Stimulated activated CD4-positive, alpha-beta T cell treated with anti-CD3 and anti-CD28 coated beads, Interleukin-15, amount 100 ng/mL, for 24 hours (primary cell): ENCODE results near the gene PAOX.

Source experiments
- DNase-seq: peaks from one replicate; pipeline ENCODE4 v3.0.0-alpha.2; 2020

Gene PAOX

DNA sequence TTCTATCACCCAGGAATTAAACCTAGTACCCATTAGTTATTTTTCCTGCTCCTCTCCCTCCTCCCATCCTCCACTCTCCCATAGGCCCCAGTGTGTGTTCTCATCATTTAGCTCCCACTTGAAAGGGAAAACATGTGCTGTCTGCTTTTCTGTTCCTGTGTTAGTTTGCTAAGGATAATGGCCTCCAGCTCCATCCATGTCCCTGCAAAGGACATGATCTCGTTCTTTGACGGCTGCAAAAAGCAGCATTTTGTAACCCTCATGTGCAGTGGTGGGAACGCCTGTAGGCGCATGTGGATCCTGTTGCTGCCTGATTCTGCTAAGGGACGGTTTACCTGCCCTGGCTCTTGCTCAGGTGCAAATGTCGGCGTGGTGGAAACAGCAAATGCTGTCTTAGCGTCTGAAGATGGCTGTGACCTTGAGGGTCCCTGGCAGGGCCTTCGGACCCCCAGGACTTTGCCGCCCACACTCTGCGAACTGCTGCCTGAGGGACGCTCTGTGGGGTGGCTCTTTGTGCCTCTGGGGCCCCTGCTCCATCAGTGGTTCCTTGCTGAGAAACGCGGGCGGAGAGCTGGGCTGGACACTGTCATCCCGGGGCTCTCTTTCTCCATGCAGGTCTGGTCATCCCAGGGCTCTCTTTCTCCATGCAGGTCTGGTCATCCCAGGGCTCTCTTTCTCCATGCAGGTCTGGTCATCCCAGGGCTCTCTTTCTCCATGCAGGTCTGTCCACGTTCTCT lies 9.3 kb downstream of the PAOX start:
- DNase-seq, result no peak

DNA sequence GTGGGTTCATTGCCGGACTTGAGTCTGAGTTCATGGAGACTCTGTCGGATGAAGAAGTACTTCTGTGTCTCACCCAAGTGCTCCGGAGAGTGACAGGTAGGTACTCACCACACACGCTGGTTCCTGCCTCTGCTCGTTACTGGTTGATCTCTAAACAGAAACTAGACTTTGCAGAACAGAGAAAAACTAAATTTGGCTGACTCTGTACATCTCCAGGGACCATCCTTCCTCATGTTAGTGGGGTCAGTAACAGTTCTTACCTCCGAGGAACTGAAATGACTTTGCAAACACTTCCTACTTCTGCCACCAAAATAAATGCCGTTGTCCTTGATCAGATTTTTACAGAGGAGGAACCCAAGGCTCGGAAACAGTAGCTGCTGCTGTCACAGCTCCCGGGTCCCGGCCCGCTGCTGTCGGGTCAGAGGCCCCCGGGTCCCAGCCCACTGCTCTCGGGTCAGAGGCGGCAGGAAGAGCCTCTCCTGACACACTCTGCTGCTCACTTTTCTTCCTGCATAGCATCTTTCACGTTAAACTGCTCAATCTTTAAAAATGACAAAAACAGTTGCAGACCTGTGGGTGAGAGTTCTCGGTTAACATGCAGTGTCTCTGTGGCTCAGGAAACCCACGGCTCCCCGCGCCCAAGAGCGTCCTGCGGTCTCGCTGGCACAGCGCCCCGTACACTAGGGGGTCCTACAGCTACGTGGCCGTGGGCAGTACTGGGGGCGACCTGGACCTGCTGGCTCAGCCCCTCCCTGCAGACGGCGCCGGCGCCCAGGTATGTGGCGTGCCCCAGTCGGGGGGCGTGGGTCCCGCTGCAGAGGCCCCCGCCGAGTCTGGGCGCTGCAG lies 10.1 kb downstream of the PAOX start:
- DNase-seq, result peak; percentile 49

DNA sequence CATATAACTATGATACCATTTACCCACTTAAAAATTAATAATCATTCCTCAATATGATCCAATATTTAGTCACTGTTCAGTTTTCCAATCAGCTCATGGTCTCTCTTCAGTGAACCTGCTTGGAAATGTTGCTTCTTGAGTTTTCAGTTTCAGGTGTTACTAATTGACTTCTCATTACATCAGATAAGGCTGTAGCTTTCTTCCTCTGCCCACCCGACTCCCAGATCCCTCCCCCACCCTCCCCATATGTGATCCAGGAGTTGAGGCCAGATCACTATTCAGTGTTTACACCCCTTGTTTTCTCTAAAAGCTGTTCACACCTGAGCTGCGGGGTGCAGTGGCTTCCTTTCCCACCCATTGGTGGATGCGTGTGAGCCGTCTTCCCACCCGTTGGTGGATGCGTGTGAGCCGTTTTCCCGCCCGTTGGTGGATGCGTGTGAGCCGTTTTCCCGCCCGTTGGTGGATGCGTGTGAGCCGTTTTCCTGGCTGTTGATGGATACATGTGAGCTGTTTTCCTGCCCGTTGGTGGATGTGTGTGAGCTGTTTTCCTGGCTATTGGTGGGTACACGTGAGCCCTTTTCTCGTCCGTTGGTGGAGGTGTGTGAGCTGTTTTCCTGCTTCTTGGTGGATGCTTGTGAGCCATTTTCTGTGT lies 11.7 kb downstream of the PAOX start:
- DNase-seq, result peak; percentile 37

DNA sequence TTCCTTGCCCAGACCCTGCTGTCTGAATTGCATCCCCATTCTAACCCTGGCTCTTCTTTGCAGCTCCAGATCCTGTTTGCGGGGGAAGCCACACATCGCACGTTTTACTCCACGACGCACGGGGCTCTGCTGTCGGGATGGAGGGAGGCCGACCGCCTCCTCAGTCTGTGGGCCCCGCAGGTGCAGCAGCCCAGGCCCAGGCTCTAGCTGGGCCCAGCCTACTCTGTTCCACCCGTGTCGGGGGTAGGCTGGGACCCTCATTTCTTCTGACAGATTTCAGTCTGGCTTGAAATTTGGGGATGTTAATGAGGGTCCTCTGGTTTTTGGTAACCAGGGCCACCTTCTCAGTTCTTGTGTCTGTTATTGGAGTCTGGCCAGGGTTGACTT lies 12.2 kb downstream of the PAOX start:
- no peak for DNase-seq

DNA sequence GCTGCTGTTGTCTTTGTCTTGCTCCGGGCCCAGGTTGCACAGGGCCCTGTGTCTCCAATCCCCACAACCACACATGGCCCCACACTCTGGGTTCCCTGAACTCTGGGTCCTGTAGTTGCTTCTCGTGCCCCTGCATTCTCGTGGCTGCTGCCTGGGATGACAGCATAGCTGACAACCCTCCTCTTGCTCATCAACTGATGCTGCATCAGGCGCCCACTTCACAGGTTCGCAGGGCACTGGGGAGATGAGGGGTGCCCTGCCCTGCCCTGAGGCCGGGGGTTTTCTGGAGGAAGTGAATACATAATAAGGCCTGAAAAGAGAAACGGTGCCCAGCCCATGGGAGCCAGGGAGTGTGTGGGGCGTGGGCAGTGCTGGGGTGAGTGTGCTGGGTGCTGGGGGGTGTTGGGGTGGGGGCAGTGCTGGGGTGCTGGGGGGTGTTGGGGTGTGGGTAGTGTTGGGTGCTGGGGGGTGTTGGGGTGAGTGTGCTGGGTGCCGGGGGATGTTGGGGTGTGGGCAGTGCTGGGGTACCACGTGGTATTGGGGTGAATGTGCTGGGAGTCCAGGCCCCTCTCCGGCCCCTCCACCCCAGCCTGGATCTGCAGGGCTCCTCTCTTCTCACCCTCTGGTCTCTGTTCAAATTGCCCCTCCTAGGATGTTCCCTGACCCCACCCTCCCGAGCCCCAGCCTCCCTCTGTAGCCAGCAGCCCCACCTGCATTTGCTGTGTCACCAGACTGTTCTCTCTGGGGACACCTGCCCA lies 12.9 kb downstream of the PAOX start:
- DNase-seq, result peak; percentile 49

DNA sequence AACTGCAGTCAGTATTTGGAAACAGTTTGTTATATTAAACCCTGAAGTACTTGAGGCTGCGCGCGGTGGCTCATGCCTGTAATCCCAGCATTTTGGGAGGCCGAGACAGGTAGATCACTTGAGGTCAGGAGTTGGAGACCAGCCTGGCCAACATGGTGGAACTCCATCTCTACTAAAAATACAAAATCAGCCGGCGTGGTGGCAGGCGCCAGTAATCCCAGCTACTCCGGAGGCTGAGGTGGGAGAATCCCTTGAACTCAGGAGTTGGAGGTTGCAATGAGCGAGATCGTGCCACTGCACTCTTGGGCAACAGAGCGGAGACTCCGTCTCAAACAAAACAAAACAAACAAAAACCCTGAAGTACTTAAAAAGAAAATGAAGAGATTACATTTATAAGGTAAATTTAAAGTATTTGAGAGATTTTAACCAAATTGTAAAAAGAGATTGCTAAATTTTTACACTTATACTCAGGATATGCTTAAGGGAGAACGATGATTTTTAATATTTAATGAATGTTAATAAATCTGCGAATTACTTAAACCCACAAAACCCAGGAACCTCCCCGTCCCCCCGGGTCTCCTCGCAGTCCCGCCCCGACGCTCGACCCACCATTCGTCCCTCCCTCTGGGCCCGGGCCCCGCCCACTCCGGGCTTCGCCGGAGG lies 14.5 kb downstream of the PAOX start:
- no peak for DNase-seq

DNA sequence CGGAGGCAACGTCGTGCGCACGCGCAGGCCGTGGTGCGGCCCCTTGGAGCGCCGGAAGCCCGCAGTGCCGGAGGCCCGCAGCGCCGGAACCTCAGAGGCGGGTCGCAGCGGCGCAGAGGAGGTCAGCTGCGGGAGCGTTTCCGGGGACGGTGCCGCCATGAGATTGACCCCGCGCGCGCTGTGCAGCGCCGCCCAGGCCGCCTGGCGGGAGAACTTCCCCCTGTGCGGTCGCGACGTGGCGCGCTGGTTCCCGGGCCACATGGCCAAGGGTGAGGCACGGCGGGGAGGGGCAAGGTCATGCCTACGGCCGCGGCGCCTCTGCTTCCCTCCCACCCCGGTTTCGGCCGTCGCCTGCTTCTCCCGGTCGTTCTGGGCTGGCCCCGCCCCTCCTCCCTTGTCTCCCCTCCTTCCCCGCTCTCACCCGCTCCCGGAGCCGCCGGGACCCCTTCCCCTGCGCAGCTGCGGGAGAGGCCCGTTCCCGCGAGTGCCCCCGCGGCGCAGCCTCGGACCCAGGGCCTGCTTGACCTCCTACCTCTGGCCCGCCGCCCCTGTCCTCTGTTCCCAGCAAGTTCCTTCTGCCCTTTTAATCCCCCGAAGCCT lies 15.1 kb downstream of the PAOX start, which contains the start of gene MTG1:
Gene MTG1, plus strand, starts transcription at position 94 of the 600 bp plus-strand sequence. Its CDS starts 64 bp downstream, at position 158.
- peak; percentile 96 for DNase-seq

DNA sequence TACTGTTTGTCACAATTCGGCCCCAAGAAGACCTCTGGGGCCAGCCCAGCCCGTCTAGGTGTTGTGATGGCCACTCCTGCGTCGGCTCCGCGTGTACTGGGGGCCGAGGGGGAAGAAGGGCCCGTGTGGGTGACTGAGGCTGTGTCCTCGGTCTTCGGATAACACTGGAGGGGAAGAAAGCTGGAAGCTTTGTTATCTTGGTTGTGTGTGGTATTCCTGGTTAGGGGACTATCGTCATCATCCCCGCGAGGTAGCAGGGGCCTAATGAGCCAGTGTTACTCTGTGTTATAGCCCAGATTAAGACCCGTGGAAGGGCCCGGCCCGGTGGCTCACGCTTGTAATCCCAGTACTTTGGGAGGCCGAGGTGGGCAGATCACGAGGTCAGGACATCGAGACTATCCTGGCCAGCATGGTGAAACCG lies 15.7 kb downstream of the PAOX start:
- DNase-seq, result no peak

DNA sequence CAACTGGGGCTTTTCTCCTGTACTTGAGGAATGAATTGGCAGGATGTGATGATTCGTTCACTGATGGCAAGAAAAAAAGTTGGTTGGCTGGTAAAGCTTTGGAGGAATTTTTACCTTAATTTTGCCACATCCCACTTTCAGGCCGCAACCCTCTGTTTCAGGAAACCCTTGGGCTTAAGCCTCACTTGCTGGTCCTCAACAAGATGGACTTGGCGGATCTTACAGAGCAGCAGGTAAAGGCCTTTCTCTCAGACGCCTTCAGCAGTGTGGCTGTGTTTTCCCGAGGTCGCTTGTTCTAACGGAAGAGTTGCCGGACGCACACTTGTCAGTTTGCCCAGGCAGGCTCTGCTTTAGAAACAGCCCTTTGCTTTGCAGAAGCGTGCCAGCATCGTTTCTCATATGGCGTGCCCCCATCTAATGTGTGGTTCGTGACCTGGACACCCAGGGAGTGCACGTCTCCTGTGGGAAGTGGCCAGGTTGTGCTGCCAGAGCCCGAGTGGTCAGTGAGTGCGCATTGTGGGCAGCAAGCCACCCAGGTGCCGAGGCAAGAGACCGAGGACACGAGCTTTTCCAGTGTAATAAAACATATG lies 17.1 kb downstream of the PAOX start:
- no peak for DNase-seq

DNA sequence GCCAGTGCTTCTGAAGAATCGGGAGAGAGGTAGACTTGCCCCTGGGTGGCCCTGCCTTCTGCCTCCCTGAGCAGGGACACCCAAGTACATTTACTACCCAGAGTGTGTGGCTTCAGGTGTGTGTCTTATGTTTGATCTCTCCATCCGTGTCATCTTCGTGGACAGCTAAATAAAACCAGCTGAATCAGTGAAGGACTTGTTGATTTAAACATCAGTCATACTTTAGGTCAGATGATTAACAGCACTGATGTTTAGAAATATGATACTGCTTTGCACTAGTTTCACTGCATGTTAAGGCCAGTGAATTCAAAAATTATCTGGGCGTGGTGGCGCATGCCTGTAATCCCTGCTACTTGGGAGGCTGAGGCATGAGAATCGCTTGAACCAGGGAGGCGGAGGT lies 18.9 kb downstream of the PAOX start:
- DNase-seq, result no peak

DNA sequence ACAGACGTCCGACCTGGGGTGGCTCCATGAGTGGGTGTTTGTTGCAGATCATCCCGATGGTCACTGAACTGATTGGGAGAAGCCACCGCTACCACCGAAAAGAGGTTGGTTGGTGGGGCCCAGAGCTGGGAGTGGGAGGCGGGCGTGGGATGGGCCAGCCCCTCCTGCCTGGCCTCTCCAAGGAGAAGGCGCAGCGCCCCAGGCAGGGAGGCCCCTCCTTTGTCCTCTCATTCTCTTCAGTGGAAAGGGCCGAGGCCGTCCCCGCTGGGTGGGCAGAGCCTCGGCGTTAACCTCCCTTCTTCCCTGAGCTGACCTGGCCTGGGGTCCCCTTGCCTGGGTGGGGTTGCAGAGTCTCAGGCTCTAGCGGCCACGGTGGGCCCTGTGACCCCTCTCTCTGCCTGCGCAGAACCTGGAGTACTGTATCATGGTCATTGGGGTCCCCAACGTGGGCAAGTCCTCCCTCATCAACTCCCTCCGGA lies 20.1 kb downstream of the PAOX start:
- no peak for DNase-seq

DNA sequence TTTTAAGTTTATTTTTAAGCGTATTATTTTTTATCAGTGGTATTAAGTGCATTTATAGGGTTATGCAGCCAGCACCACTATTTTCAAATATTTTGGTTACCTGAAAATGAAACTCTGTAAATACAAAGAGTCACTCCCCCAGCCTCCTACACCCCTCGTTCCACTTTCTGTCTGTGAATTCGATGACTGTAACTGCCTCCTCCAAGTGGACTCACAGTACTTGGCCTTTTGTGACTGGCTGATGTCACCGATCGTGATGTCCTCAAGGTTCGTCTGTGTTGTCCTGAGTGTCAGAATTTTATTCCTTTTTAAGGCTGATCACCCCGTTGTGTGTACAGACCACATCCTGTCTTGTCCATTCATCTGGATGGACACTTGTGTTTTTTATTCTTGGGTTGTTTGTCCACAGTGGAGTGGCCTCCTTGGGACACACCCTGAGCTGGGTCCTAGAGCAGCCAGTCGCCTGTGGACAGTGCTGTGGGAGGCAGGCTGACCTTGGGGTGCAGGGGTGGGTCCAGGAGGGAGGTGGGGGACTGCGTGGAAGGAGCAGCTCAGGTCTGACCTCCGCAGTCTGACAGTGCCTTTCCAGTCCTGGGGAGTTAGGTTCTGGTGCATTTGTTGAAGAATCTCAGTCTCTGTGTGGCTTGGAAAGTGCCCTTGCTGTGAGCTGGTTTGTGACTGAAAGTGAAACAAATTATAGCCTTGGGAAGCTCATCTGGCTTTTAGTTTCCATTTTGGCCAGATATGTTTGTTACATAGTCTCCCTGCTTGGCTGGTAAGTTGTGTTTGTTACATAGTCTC lies 21.8 kb downstream of the PAOX start:
- no peak for DNase-seq

DNA sequence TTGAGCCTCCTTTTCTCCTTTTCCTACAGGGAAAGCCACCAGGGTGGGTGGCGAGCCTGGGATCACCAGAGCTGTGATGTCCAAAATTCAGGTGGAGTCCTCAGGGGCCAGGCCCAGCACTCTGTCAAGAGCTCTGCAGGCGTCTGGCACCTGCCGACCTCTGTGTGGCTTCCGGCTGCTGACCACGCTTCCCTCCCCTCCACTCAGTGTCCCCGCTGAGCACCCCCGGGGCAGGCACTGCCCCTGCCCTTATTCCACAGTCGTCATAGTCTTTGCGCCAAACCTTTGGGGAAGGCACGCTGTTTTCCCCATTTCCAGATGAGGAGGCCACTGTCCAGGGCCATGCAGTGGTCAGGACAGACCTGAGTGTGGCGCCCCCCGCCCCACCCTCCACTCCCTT lies 22.4 kb downstream of the PAOX start:
- no peak for DNase-seq

DNA sequence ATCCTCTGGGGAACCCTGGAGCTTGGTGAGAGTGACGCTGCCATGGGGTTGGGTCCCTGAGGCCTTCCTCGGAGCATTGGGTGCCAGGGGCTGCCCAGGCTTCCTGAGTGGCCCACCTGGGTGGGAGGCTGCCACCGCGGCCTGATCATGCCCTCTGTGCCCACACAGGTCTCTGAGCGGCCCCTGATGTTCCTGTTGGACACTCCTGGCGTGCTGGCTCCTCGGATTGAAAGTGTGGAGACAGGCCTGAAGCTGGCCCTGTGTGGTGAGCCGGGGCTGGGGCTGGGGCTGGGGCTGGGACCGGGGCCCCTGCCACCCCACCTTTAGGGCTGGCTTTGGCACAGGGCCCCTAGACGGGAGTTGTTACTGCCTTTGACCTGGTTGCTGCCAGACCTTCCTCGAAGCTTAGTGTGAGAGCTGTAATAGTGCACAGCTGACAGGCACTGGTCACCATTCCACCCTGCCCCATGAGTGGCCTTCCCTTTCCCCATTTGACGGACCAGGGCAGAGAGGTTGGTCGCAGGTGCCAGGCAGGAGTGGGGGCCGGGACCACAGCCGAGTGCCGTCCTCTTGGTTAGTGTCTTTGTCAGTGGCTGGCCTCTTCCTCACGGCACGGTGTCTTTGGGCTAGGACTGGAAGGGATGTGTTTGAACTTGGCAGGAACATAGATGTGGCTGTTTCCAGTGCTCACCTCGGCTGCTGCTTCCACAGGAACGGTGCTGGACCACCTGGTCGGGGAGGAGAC lies 23.1 kb downstream of the PAOX start:
- no peak for DNase-seq

DNA sequence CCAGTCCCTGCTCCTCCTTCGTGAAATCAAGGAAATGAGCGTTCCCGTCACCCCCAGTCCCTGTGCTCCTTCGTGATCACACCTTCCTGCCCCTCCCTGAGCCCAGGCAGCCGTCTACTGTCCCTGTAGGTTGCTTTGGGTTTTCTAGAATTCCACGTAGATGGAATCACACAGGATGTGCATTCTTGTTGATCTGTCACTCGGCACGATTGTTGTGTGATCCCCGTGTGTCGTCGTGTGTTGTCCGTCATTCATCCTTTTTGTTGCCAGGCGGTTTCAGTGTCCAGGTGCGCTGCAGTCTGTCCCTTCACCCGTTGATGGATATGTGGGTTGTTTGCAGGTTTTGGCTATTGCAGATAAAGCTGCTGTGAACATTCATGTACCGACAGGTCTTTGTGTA lies 24.3 kb downstream of the PAOX start:
- DNase-seq, result no peak

DNA sequence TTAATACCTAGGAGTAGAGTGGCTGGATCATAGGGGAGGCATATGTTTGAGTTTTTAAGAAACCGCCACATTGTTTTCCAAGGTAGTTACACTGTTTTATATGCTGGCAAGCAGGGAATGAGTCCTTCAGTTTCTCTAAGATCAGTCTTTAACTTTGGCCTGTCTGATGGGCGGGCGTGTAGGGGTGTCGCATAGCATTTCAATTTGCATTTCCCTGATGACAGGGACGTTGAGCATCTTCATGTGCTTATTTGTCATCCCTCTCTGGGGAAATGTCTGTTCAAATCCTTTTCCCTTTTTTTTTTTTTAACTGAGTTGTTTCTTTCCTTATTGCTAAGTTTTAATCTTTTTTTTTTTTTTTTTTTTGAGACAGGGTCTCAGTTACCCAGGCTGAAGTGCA lies 24.7 kb downstream of the PAOX start:
- DNase-seq, result no peak

DNA sequence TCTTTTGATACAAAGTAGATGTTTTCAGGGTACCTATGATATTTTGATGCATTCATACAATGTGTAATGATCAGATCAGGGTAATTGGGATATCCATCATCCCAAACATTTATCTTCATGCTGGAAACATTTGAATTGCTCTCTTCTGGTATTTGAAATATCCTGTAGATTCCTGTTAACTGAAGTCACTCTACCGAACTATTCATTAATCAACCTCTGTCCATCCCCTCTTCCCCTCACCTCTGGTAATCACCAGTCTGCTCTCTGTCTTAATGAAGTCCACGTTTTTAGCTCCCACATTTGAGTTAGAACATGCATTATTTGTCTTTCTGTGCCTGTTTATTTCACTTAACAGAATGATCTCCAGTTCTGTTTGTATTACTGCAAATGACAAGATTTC lies 26.2 kb downstream of the PAOX start:
- no peak for DNase-seq

DNA sequence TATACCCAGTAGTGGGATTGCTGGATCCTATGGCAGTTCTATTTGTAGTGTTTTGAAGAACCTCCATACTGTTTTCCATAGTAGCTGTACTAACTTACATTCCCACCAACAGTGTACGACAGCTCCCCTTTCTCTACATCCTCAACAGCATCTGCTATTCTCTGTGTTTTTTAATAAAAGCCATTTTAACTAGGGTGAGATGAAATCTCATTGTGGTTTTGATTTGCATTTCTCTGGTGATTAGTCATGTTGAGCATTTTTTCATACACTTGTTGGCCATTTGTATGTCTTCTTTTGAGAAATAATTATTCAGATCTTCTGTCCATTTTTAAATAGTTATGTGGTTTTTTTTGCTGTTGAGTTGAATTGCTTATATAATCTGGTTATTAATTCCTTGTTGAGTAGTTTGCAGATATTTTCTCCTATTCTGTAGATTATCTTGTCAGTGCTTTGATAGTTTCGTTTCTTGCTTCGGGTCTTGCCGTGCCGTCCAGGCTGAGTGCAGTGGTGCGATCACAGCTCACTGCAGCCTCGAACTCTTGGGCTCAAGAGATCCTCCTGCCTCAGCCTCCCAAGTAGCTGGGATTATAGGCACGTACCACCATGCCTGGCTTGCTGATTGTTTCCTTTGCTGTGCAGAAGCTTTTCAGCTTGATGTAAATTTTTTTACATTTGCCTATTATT lies 26.9 kb downstream of the PAOX start:
- DNase-seq, result no peak
